Karpas-422 (cell line): Measurements from ENCODE around the gene UEVLD. TPM values are rescaled to one million over a fixed set of nuclear protein-coding genes. Genes with fewer than 3 reads are reported as not detected.

ENCODE experiments used
- DNase-seq: peaks from one replicate; pipeline ENCODE4 v3.0.0-alpha.2; 2015
- H2AFZ ChIP-seq: fragments of 200-600 bp; sonication (generic); 2 replicates; pipeline ENCODE4 v1.6.1; 2014; ENCODE audit warnings: antibody characterized with exemption, low read length, mixed read lengths
- H3K27ac ChIP-seq: fragments of 200-600 bp; sonication (generic); 2 replicates; pipeline ENCODE4 v1.5.1; 2014; ENCODE audit warnings: mild to moderate bottlenecking, low read length, moderate library complexity
- H3K27me3 ChIP-seq: fragments of 200-600 bp; sonication (generic); 2 replicates; pipeline ENCODE4 v1.6.1; 2014; ENCODE audit warnings: low read length, mixed read lengths
- H3K36me3 ChIP-seq: fragments of 200-600 bp; sonication (generic); 2 replicates; pipeline ENCODE4 v1.6.1; 2014; ENCODE audit warnings: low read length, mixed read lengths; ENCODE audit not compliant: insufficient read depth
- H3K4me1 ChIP-seq: fragments of 200-600 bp; sonication (generic); 2 replicates; pipeline ENCODE4 v1.6.1; 2014; ENCODE audit warnings: mild to moderate bottlenecking, low read length, mixed read lengths
- H3K4me2 ChIP-seq: fragments of 200-600 bp; sonication (generic); 2 replicates; pipeline ENCODE4 v1.6.1; 2014; ENCODE audit warnings: low read length, low read depth, mild to moderate bottlenecking; ENCODE audit not compliant: poor library complexity, severe bottlenecking
- H3K4me3 ChIP-seq: fragments of 200-600 bp; sonication (generic); 2 replicates; pipeline ENCODE4 v1.5.1; 2014; ENCODE audit warnings: mild to moderate bottlenecking, antibody characterized with exemption, low read length, mixed read lengths
- H3K79me2 ChIP-seq: fragments of 200-600 bp; sonication (generic); 2 replicates; pipeline ENCODE4 v1.6.1; 2014; ENCODE audit warnings: mild to moderate bottlenecking, low read length, mixed read lengths
- H3K9ac ChIP-seq: fragments of 200-600 bp; sonication (generic); 2 replicates; pipeline ENCODE4 v1.6.0; 2014; ENCODE audit warnings: low read length
- H3K9me2 ChIP-seq: fragments of 200-600 bp; sonication (generic), shearing (Covaris generic); replicated peaks from 2 replicates; pipeline ENCODE4 v1.6.0; 2014; ENCODE audit warnings: mild to moderate bottlenecking, low read length, moderate library complexity; ENCODE audit not compliant: insufficient read depth
- H3K9me3 ChIP-seq: fragments of 300-700, 200-600 bp; sonication (generic); 2 replicates; pipeline ENCODE4 v1.6.1; 2014; ENCODE audit warnings: low read length, mixed read lengths
- H4K20me1 ChIP-seq: fragments of 200-600 bp; sonication (generic); 2 replicates; pipeline ENCODE4 v1.6.1; 2014; ENCODE audit warnings: mild to moderate bottlenecking, antibody characterized with exemption, low read length, low read depth; ENCODE audit not compliant: insufficient read depth
- total RNA-seq: library from RNA; depleted of rRNA; stranded (reverse); fragments of >200 nt; shearing (Covaris generic); gene quantifications from 2 replicates; pipeline ENCODE4 v1.2.3, GENCODE V29; 2014; ENCODE audit warnings: low replicate concordance; rRNA removed

Gene UEVLD
- total RNA-seq, 1 experiment from 2014 or later = 14.8 TPM

DNA sequence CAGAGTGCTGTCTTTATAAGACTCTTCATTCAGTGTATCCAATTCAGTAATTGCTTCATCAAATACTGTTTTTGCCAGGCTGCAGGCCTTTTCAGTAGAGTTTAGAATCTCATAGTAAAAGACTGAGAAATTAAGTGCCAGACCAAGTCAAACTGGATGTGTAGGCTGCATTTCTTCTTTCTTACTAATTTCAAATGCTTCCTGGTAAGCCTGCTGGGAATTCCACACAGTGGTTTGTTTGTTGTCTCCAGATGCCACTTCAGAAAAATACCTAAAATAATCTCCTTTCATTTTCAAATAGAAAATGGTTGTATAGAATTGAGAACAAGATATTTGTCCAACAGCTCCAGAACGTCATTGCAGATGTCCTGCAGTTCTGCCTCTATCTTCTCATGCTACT lies 98.2 kb downstream of the UEVLD start:
- H3K79me2 ChIP-seq = peaks cover 35% of the 10 kb centered on the region
- no peaks in the 10 kb centered on the region for H4K20me1 ChIP-seq
- H3K36me3 ChIP-seq = peaks cover 37% of the 10 kb centered on the region
- no peaks in the 10 kb centered on the region for H3K27me3 ChIP-seq
- H3K9me3 ChIP-seq = no peaks in the 10 kb centered on the region
- DNase-seq = no peak
- no peak overlapping the region for H3K27ac ChIP-seq
- H3K4me3 ChIP-seq = no peak overlapping the region
- peaks cover 20% of the 10 kb centered on the region for H3K4me1 ChIP-seq
- no peaks in the 10 kb centered on the region for H3K9me2 ChIP-seq
- H2AFZ ChIP-seq = no peak overlapping the region
- no peak overlapping the region for H3K4me2 ChIP-seq
- no peak overlapping the region for H3K9ac ChIP-seq

GRCh38 chr11:18485913-18486528 lies 102.5 kb downstream of the UEVLD start:
- Histone ChIP-seq H3K9ac (no peak overlapping the region), H3K4me2 (no peak overlapping the region), H3K27me3 (no peaks in the 10 kb centered on the region), H3K9me3 (no peaks in the 10 kb centered on the region), H3K27ac (no peak overlapping the region), H4K20me1 (no peaks in the 10 kb centered on the region), H3K9me2 (no peaks in the 10 kb centered on the region), H3K4me1 (no peaks in the 10 kb centered on the region), H2AFZ (no peak overlapping the region), H3K36me3 (peaks cover 42% of the 10 kb centered on the region; the same call in 1 of the 2 replicates), H3K79me2 (peaks cover 11% of the 10 kb centered on the region; the same call in 1 of the 2 replicates), H3K4me3 (no peak overlapping the region)
- DNase-seq = no peak

Other genes with a start within 250 kb of the UEVLD start
- 586 and 711 TPM in 2 replicates for gene LDHA, start 194.2 kb downstream of the UEVLD start, total RNA-seq
- not detected in 2 replicates for gene LDHC, start 176.4 kb downstream of the UEVLD start, total RNA-seq
- gene LDHAL6A, start 132.9 kb downstream of the UEVLD start, total RNA-seq = not detected in 2 replicates
- gene TSG101, start 61.8 kb downstream of the UEVLD start, total RNA-seq = 54.2 and 105 TPM in 2 replicates
- 1.2 TPM in 1 of 2 replicates, not detected in the other for gene MISFA, start 11.1 kb upstream of the UEVLD start, total RNA-seq
- gene SPTY2D1, start 45.6 kb upstream of the UEVLD start, total RNA-seq = 11.1 TPM in 2 replicates
- gene TMEM86A, start 110.0 kb upstream of the UEVLD start, total RNA-seq = 0.14 and 0.45 TPM in 2 replicates
- gene IGSF22, start 137.5 kb upstream of the UEVLD start, total RNA-seq = not detected in 2 replicates
- gene PTPN5, start 203.1 kb upstream of the UEVLD start, total RNA-seq = not detected in 2 replicates